GM23338 (cell line): ENCODE measurements around the gene MUS81. TPM values are rescaled to one million over a fixed set of nuclear protein-coding genes. Genes with fewer than 3 reads are reported as not detected.

Experiments
- ATAC-seq: fragments of 200-7000 bp; cut with Tn5 transposase; 3 replicates; pipeline ENCODE4 v1.9.1; 2020
- DNase-seq: peaks from one replicate; pipeline ENCODE4 v3.0.0-alpha.2; 2015; ENCODE audit warnings: low spot score
- H2AFZ ChIP-seq: fragments of 200-600 bp; sonication (generic); 2 replicates; pipeline ENCODE4 v1.8.0; 2016; ENCODE audit warnings: antibody characterized with exemption, mild to moderate bottlenecking, moderate library complexity
- H3F3A ChIP-seq: fragments of 200-600 bp; sonication (generic); replicated peaks from 2 replicates; pipeline ENCODE4 v1.8.0; 2017; ENCODE audit warnings: antibody characterized with exemption, mixed run types, low read depth
- H3K27ac ChIP-seq: fragments of 200-600 bp; sonication (generic); 2 replicates; pipeline ENCODE4 v1.6.1; 2016; ENCODE audit warnings: low read depth
- H3K27me3 ChIP-seq: fragments of 200-600 bp; sonication (generic); 2 replicates; pipeline ENCODE4 v1.8.0; 2016; ENCODE audit warnings: mild to moderate bottlenecking, mixed run types, moderate library complexity; ENCODE audit not compliant: insufficient read depth
- H3K36me3 ChIP-seq: fragments of 200-600 bp; sonication (generic); 2 replicates; pipeline ENCODE4 v1.8.0; 2016; ENCODE audit warnings: mild to moderate bottlenecking; ENCODE audit not compliant: insufficient read depth
- H3K4me1 ChIP-seq: fragments of 200-600 bp; sonication (generic); 2 replicates; pipeline ENCODE4 v1.8.0; 2016; ENCODE audit warnings: mild to moderate bottlenecking, moderate library complexity; ENCODE audit not compliant: insufficient read depth
- H3K4me2 ChIP-seq: fragments of 200-600 bp; sonication (generic); 2 replicates; pipeline ENCODE4 v1.7.1; 2017; ENCODE audit warnings: mixed run types
- H3K4me3 ChIP-seq: fragments of 200-600 bp; sonication (generic); 2 replicates; pipeline ENCODE4 v1.6.1; 2016; ENCODE audit warnings: mixed run types
- H3K79me2 ChIP-seq: fragments of 200-600 bp; sonication (generic); replicated peaks from 2 replicates; pipeline ENCODE4 v1.8.0; 2017; ENCODE audit warnings: mild to moderate bottlenecking; ENCODE audit not compliant: insufficient read depth
- H3K9me2 ChIP-seq: fragments of 200-600 bp; sonication (generic); 2 replicates; pipeline ENCODE4 v1.8.0; 2017; ENCODE audit not compliant: insufficient read depth
- H4K20me1 ChIP-seq: fragments of 200-600 bp; sonication (generic); replicated peaks from 2 replicates; pipeline ENCODE4 v1.8.0; 2017; ENCODE audit warnings: mild to moderate bottlenecking; ENCODE audit not compliant: insufficient read depth
- H3K27ac Mint-ChIP-seq: 2 replicates; pipeline ENCODE4 v1.8.0; 2020; ENCODE audit warnings: inconsistent platforms, mild to moderate bottlenecking, moderate library complexity, mixed read lengths
- H3K27me3 Mint-ChIP-seq: 3 replicates; pipeline ENCODE4 v1.8.0; 2022; ENCODE audit warnings: low read depth, mild to moderate bottlenecking, moderate library complexity, mixed read lengths, inconsistent platforms; ENCODE audit not compliant: insufficient read depth, poor library complexity
- H3K36me3 Mint-ChIP-seq: 3 replicates; pipeline ENCODE4 v1.8.0; 2021; ENCODE audit warnings: low read depth, mild to moderate bottlenecking, inconsistent platforms, moderate library complexity, mixed read lengths
- H3K4me1 Mint-ChIP-seq: 3 replicates; pipeline ENCODE4 v1.8.0; 2020; ENCODE audit warnings: mild to moderate bottlenecking, inconsistent platforms, mixed read lengths
- H3K4me3 Mint-ChIP-seq: 3 replicates; pipeline ENCODE4 v1.8.0; 2021; ENCODE audit warnings: moderate library complexity, mild to moderate bottlenecking, inconsistent platforms, mixed read lengths
- H3K9me3 Mint-ChIP-seq: 3 replicates; pipeline ENCODE4 v1.8.0; 2020; ENCODE audit warnings: moderate library complexity, mild to moderate bottlenecking, inconsistent platforms, mixed read lengths
- CREB1 ChIP-seq: fragments of 250-450 bp; sonication (Bioruptor Pico); IDR thresholded peaks from 2 replicates; pipeline ENCODE4 v1.5.0; 2020; ENCODE audit warnings: low read depth, mild to moderate bottlenecking, moderate library complexity
- CTCF ChIP-seq, 2 experiments: fragments of 200-600 bp in 1 of 2; sonication (generic) in 1 of 2; conservative IDR thresholded peaks; 2 replicates each; pipeline versions ENCODE4 v1.5.1 to v1.6.1; 2016 to 2017; ENCODE audit warnings: antibody characterized with exemption in 2 of 2, low read depth in 2 of 2, mild to moderate bottlenecking in 2 of 2, moderate library complexity in 1 of 2
- ETS1 ChIP-seq: IDR thresholded peaks from 2 replicates; pipeline ENCODE4 v1.6.1; 2016; ENCODE audit warnings: antibody characterized with exemption
- EZH2 ChIP-seq: fragments of 200-600 bp; sonication (generic); IDR thresholded peaks from one replicate; pipeline ENCODE4 v1.8.0; 2017; ENCODE audit warnings: antibody characterized with exemption, mild to moderate bottlenecking, low read depth; ENCODE audit not compliant: unreplicated experiment
- EZH2phosphoT487 ChIP-seq: fragments of 200-600 bp; sonication (generic); IDR thresholded peaks from one replicate; pipeline ENCODE4 v1.8.1; 2018; ENCODE audit warnings: antibody characterized with exemption; ENCODE audit not compliant: unreplicated experiment
- JUNB ChIP-seq: IDR thresholded peaks from one replicate; pipeline ENCODE4 v1.6.1; 2016; ENCODE audit warnings: antibody characterized with exemption; ENCODE audit not compliant: unreplicated experiment
- NANOG ChIP-seq: IDR thresholded peaks from 2 replicates; pipeline ENCODE4 v1.6.1; 2016; ENCODE audit warnings: antibody characterized with exemption, borderline replicate concordance
- POLR2AphosphoS5 ChIP-seq: IDR thresholded peaks from 2 replicates; pipeline ENCODE4 v1.6.1; 2016; ENCODE audit warnings: antibody characterized with exemption, low read depth
- REST ChIP-seq: IDR thresholded peaks from one replicate; pipeline ENCODE4 v1.6.1; 2018; ENCODE audit warnings: antibody characterized with exemption; ENCODE audit not compliant: unreplicated experiment
- ZNF331 ChIP-seq: fragments of 250-450 bp; sonication (Bioruptor Pico); IDR thresholded peaks from 2 replicates; pipeline ENCODE4 v1.5.0; 2020; ENCODE audit warnings: low read depth, mild to moderate bottlenecking, moderate library complexity
- ZNF462 ChIP-seq: fragments of 250-450 bp; sonication (Bioruptor Pico); IDR thresholded peaks from 2 replicates; pipeline ENCODE4 v1.5.0; 2020; ENCODE audit warnings: mild to moderate bottlenecking, moderate library complexity
- polyA plus RNA-seq: library from polyadenylated mRNA; unstranded; fragments of >200 nt; fragmentation: Nextera tagmentation; extraction: Ambion mirVana; gene quantifications from 2 replicates; pipeline ENCODE4 v1.2.1, GENCODE V29; 2016
- total RNA-seq: library from RNA; depleted of rRNA; stranded (reverse); fragments of >200 nt; shearing (Covaris generic); gene quantifications from 2 replicates; pipeline ENCODE4 v1.2.3, GENCODE V29; 2014

The MUS81 gene
- total and polyA plus RNA-seq, 2 experiments from 2014 or later: 38.5 to 48.6 TPM

- TF ChIP-seq ZNF462 (CRISPR knock-in tag) (no peak), POLR2AphosphoS5 (no peak)
Measured at GRCh38 chr11:65879617-65880016, 19.4 kb downstream of the MUS81 start, which contains the start of gene CTSW (continued).

GRCh38 chr11:65880027-65880426, 19.8 kb downstream of the MUS81 start:
- H3K79me2 ChIP-seq: no peaks in the 10 kb centered on the region
- peaks cover 6% of the 10 kb centered on the region; the same call in 1 of the 2 replicates for H4K20me1 ChIP-seq
- H3K27ac ChIP-seq: no peak overlapping the region
- no peaks in the 10 kb centered on the region for H3K27me3 ChIP-seq
- H3K4me3 ChIP-seq: no peak overlapping the region
- no peak overlapping the region for H3K4me2 ChIP-seq
- Mint-ChIP-seq H3K27me3 (peaks cover 18% of the 10 kb centered on the region), H3K4me3 (no peak overlapping the region), H3K9me3 (no peaks in the 10 kb centered on the region), H3K4me1 (peaks cover 4% of the 10 kb centered on the region), H3K36me3 (peaks cover 22% of the 10 kb centered on the region), H3K27ac (no peak overlapping the region)
- H3F3A ChIP-seq: 0 out of 2 replicates have a peak, but pooled peaks cover 4% of the 10 kb centered on the region
- peaks cover 7% of the 10 kb centered on the region; the same call in 1 of the 2 replicates for H3K36me3 ChIP-seq
- no peak for ATAC-seq
- H3K9me2 ChIP-seq: no peaks in the 10 kb centered on the region
- TF ChIP-seq POLR2AphosphoS5 (no peak), ZNF331 (CRISPR knock-in tag) (no peak), JUNB (no peak), EZH2phosphoT487 (no peak), CREB1 (no peak), ETS1 (no peak), CTCF (conservative IDR thresholded peaks at IDR 0.05; ENCODE audit: low read depth in 2 of 2) (no peak), EZH2 (no peak), REST (no peak), NANOG (no peak)
- H3K4me1 ChIP-seq: no peaks in the 10 kb centered on the region
- no peak for DNase-seq
- no peak overlapping the region for H2AFZ ChIP-seq
